NOMO-1 treated with dmso at 0.1 percent for 144 hours (cell line): ENCODE data around the gene PPT2.
"Not testable (repeated sequence)": the region's sequence is repeated elsewhere in the genome, so short reads cannot be mapped to it uniquely, and the experiment has no call there.

Experiments used
- DNase-seq: peaks from one replicate; lab custom pipeline; 2025; ENCODE audit not compliant: unreplicated experiment; lab: John Stamatoyannopoulos, UW

PPT2 gene

GRCh38 chr6:32188381-32189068 lies 34.6 kb downstream of the PPT2 start:
- no peak for DNase-seq

GRCh38 chr6:32189069-32189741 lies 35.3 kb downstream of the PPT2 start:
- DNase-seq: no peak

GRCh38 chr6:32189742-32190053 lies 35.8 kb downstream of the PPT2 start:
- no peak for DNase-seq

GRCh38 chr6:32190054-32190851 lies 36.3 kb downstream of the PPT2 start, which contains the start of gene PBX2:
PBX2 (minus strand) TSS chr6:32190202; CDS start chr6:32189915, 287 bp downstream.
- DNase-seq: peak; percentile 94

GRCh38 chr6:32190911-32191677 lies 37.2 kb downstream of the PPT2 start:
- no peak for DNase-seq

GRCh38 chr6:32191696-32192607 lies 38.0 kb downstream of the PPT2 start:
- DNase-seq: no peak

GRCh38 chr6:32192608-32193039 lies 38.7 kb downstream of the PPT2 start, which contains the start of gene GPSM3:
GPSM3 (minus strand) TSS chr6:32192643; CDS start chr6:32192513, 130 bp downstream.
- peak; percentile 69 for DNase-seq

- not testable (repeated sequence) for DNase-seq
These were observed 39.2 kb downstream of the PPT2 start for GRCh38 chr6:32193096-32193495.

- DNase-seq: no peak
These were observed 40.4 kb downstream of the PPT2 start for GRCh38 chr6:32194388-32194787.

- peak; percentile 26 for DNase-seq
These were observed 41.1 kb downstream of the PPT2 start for GRCh38 chr6:32194825-32195651.

- DNase-seq: peak; percentile 100
These were observed 41.6 kb downstream of the PPT2 start for GRCh38 chr6:32195652-32195901.

GRCh38 chr6:32195902-32196681 lies 42.2 kb downstream of the PPT2 start:
- DNase-seq: no peak

- no peak for DNase-seq
These were observed 43.0 kb downstream of the PPT2 start for GRCh38 chr6:32196682-32197616.

GRCh38 chr6:32198345-32198696 lies 44.4 kb downstream of the PPT2 start:
- DNase-seq: no peak

GRCh38 chr6:32198866-32199265 lies 44.9 kb downstream of the PPT2 start:
- DNase-seq: no peak

GRCh38 chr6:32200711-32201475 lies 47.0 kb downstream of the PPT2 start:
- DNase-seq: no peak

- DNase-seq: no peak
These were observed 48.2 kb downstream of the PPT2 start for GRCh38 chr6:32202186-32202585.
